HEK293 (cell line): ENCODE results near the gene GM2A.
"Not testable (repeated sequence)": the region's sequence is repeated elsewhere in the genome, so short reads cannot be mapped to it uniquely, and the experiment has no call there.

Experiments used
- CTCF ChIA-PET: fragments of 350-600 bp; formaldehyde crosslinking; extraction: SDS; loops from one replicate; lab custom pipeline; 2021; ENCODE audit warnings: antibody characterized with exemption; lab: Yijun Ruan, JAX
- POLR2A ChIA-PET: fragments of 300-600 bp; formaldehyde crosslinking; extraction: SDS; loops from one replicate; lab custom pipeline; 2020; ENCODE audit warnings: antibody characterized with exemption, inconsistent platforms; lab: Yijun Ruan, JAX
- H3K27ac ChIP-seq: fragments of 200-500 bp; sonication (Bioruptor generic); 2 replicates; pipeline ENCODE4 v1.5.1; 2014; ENCODE audit warnings: low read depth, low read length, control low read depth, inconsistent platforms; ENCODE audit errors: extremely low read depth
- H3K36me3 ChIP-seq, 2 experiments: fragments of 200-500 bp in 1 of 2; sonication (Bioruptor generic) in 1 of 2; 1 replicate in 1 of 2; 2 replicates in 1 of 2; pipeline ENCODE4 v1.5.1; 2014 to 2017; ENCODE audit warnings: inconsistent platforms in 2 of 2, low read length in 2 of 2; ENCODE audit not compliant: control insufficient read depth in 2 of 2, insufficient read depth in 1 of 2
- H3K4me1 ChIP-seq: fragments of 200-500 bp; sonication (Bioruptor generic); 2 replicates; pipeline ENCODE4 v1.5.1; 2014; ENCODE audit warnings: mild to moderate bottlenecking, low read length, inconsistent platforms; ENCODE audit not compliant: control insufficient read depth, insufficient read depth
- H3K4me3 ChIP-seq: 2 replicates; pipeline ENCODE4 v1.5.1; 2011; ENCODE audit warnings: low read depth, mild to moderate bottlenecking, control low read depth, low read length, moderate library complexity
- H3K9me3 ChIP-seq: fragments of 200-500 bp; sonication (Bioruptor generic); 2 replicates; pipeline ENCODE4 v1.5.1; 2014; ENCODE audit warnings: low read depth, low read length, inconsistent platforms; ENCODE audit not compliant: control insufficient read depth, insufficient read depth
- AEBP2 ChIP-seq: fragments of 450-650 bp; formaldehyde crosslinking; IDR thresholded peaks from 2 replicates; pipeline ENCODE4 v1.5.1; 2016; ENCODE audit warnings: missing biosample characterization, missing genetic modification characterization, borderline replicate concordance
- GFI1B ChIP-seq: fragments of 450-650 bp; formaldehyde crosslinking; IDR thresholded peaks from 2 replicates; pipeline ENCODE4 v1.5.1; 2016; ENCODE audit warnings: missing biosample characterization, missing genetic modification characterization
- GLIS2 ChIP-seq: fragments of 450-650 bp; formaldehyde crosslinking; IDR thresholded peaks from 2 replicates; pipeline ENCODE4 v1.5.1; 2016; ENCODE audit warnings: missing biosample characterization, missing genetic modification characterization
- KLF1 ChIP-seq: fragments of 450-650 bp; formaldehyde crosslinking; IDR thresholded peaks from 2 replicates; pipeline ENCODE4 v1.5.1; 2016; ENCODE audit warnings: missing biosample characterization, missing genetic modification characterization
- KLF10 ChIP-seq: fragments of 450-650 bp; IDR thresholded peaks from 2 replicates; pipeline ENCODE4 v1.5.1; 2018; ENCODE audit warnings: missing biosample characterization, mild to moderate bottlenecking, missing genetic modification characterization
- KLF16 ChIP-seq: fragments of 450-650 bp; formaldehyde crosslinking; IDR thresholded peaks from 2 replicates; pipeline ENCODE4 v1.5.1; 2017; ENCODE audit warnings: missing biosample characterization, missing genetic modification characterization
- MYNN ChIP-seq: fragments of 450-650 bp; formaldehyde crosslinking; IDR thresholded peaks from 2 replicates; pipeline ENCODE4 v1.5.1; 2016; ENCODE audit warnings: missing biosample characterization, missing genetic modification characterization, borderline replicate concordance
- PRDM1 ChIP-seq: fragments of 450-650 bp; formaldehyde crosslinking; IDR thresholded peaks from 2 replicates; pipeline ENCODE4; 2016; ENCODE audit warnings: missing biosample characterization, missing genetic modification characterization
- WT1 ChIP-seq: fragments of 450-650 bp; formaldehyde crosslinking; IDR thresholded peaks from 2 replicates; pipeline ENCODE4 v1.5.1; 2016; ENCODE audit warnings: missing biosample characterization, missing genetic modification characterization
- ZBTB7A ChIP-seq: fragments of 450-650 bp; formaldehyde crosslinking; IDR thresholded peaks from 2 replicates; pipeline ENCODE4 v1.5.1; 2016; ENCODE audit warnings: low read depth, missing biosample characterization, missing genetic modification characterization
- ZBTB8A ChIP-seq: fragments of 450-650 bp; formaldehyde crosslinking; IDR thresholded peaks from 2 replicates; pipeline ENCODE4 v1.5.1; 2016; ENCODE audit warnings: missing biosample characterization, missing genetic modification characterization
- ZFP3 ChIP-seq: fragments of 450-650 bp; formaldehyde crosslinking; IDR thresholded peaks from 2 replicates; pipeline ENCODE4 v1.5.1; 2016; ENCODE audit warnings: low read depth, missing biosample characterization, missing genetic modification characterization
- ZNF138 ChIP-seq: fragments of 450-650 bp; formaldehyde crosslinking; IDR thresholded peaks from 2 replicates; pipeline ENCODE4 v1.5.1; 2016; ENCODE audit warnings: missing biosample characterization, missing genetic modification characterization, borderline replicate concordance
- ZNF19 ChIP-seq: fragments of 450-650 bp; formaldehyde crosslinking; IDR thresholded peaks from 2 replicates; pipeline ENCODE4; 2016; ENCODE audit warnings: missing biosample characterization, missing genetic modification characterization, low read depth
- ZNF223 ChIP-seq: fragments of 450-650 bp; formaldehyde crosslinking; IDR thresholded peaks from 2 replicates; pipeline ENCODE4 v1.5.1; 2016; ENCODE audit warnings: missing biosample characterization, missing genetic modification characterization
- ZNF23 ChIP-seq: fragments of 450-650 bp; formaldehyde crosslinking; IDR thresholded peaks from 2 replicates; pipeline ENCODE4 v1.5.1; 2016; ENCODE audit warnings: missing biosample characterization, missing genetic modification characterization, borderline replicate concordance
- ZNF239 ChIP-seq: fragments of 450-650 bp; formaldehyde crosslinking; IDR thresholded peaks from 2 replicates; pipeline ENCODE4 v1.5.1; 2016; ENCODE audit warnings: missing biosample characterization, missing genetic modification characterization
- ZNF274 ChIP-seq, 2 experiments: fragments of 200-500 bp in 1 of 2; fragments of 450-650 bp in 1 of 2; sonication (Bioruptor generic) in 1 of 2; formaldehyde crosslinking in 1 of 2; IDR thresholded peaks; 2 replicates each; pipeline versions ENCODE4 v1.5.1 to v1.6.1; 2014 to 2016; ENCODE audit warnings: borderline replicate concordance in 1 of 2, inconsistent platforms in 1 of 2, low read length in 1 of 2, missing biosample characterization in 1 of 2, missing genetic modification characterization in 1 of 2
- ZNF292 ChIP-seq: fragments of 450-650 bp; formaldehyde crosslinking; IDR thresholded peaks from 2 replicates; pipeline ENCODE4 v1.5.1; 2016; ENCODE audit warnings: low read depth, missing biosample characterization, missing genetic modification characterization, borderline replicate concordance
- ZNF341 ChIP-seq: fragments of 450-650 bp; formaldehyde crosslinking; IDR thresholded peaks from 2 replicates; pipeline ENCODE4; 2016; ENCODE audit warnings: low read depth, missing biosample characterization, missing genetic modification characterization
- ZNF398 ChIP-seq: fragments of 450-650 bp; formaldehyde crosslinking; IDR thresholded peaks from 2 replicates; pipeline ENCODE4 v1.5.1; 2017; ENCODE audit warnings: missing biosample characterization, missing genetic modification characterization
- ZNF48 ChIP-seq: fragments of 450-650 bp; formaldehyde crosslinking; IDR thresholded peaks from 2 replicates; pipeline ENCODE4 v1.5.1; 2016; ENCODE audit warnings: missing biosample characterization, missing genetic modification characterization
- ZNF521 ChIP-seq: fragments of 450-650 bp; formaldehyde crosslinking; IDR thresholded peaks from 2 replicates; pipeline ENCODE4 v1.5.1; 2017; ENCODE audit warnings: missing biosample characterization, mild to moderate bottlenecking, missing genetic modification characterization
- ZNF580 ChIP-seq: fragments of 450-650 bp; formaldehyde crosslinking; IDR thresholded peaks from 2 replicates; pipeline ENCODE4 v1.5.1; 2016; ENCODE audit warnings: missing biosample characterization, missing genetic modification characterization
- ZNF585B ChIP-seq: fragments of 450-650 bp; formaldehyde crosslinking; IDR thresholded peaks from 2 replicates; pipeline ENCODE4 v1.5.1; 2016; ENCODE audit warnings: missing biosample characterization, missing genetic modification characterization
- ZNF600 ChIP-seq: fragments of 450-650 bp; formaldehyde crosslinking; IDR thresholded peaks from 2 replicates; pipeline ENCODE4 v1.5.1; 2016; ENCODE audit warnings: missing biosample characterization, missing genetic modification characterization
- ZNF624 ChIP-seq: fragments of 450-650 bp; formaldehyde crosslinking; IDR thresholded peaks from 2 replicates; pipeline ENCODE4 v1.5.1; 2017; ENCODE audit warnings: missing biosample characterization, missing genetic modification characterization
- ZNF660 ChIP-seq: fragments of 450-650 bp; IDR thresholded peaks from 2 replicates; pipeline ENCODE4 v1.5.1; 2018; ENCODE audit warnings: missing biosample characterization, mild to moderate bottlenecking, missing genetic modification characterization
- ZNF768 ChIP-seq: fragments of 450-650 bp; formaldehyde crosslinking; IDR thresholded peaks from 2 replicates; pipeline ENCODE4 v1.5.1; 2018; ENCODE audit warnings: missing biosample characterization, mild to moderate bottlenecking, missing genetic modification characterization

GM2A gene

DNA sequence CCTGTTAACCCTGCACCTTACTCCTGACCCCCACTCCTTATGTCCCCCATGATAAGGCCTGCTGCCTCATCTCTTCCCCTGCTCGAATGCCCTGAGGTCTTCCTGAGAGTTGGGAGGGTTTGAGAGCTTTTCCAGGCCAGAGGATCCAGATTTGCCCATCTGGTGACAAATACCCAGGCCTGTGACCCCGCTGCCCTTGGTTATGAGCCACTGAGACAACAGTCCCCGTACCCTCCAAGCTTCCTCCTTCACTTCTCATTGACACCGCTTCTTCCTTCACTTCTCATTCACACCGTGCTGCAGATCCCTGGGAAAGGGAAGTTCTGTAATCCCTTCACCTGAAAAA lies 593 bp downstream of the GM2A start:
- no peak overlapping the region; the same call in 1 of the 2 replicates for H3K27ac ChIP-seq

GRCh38 chr5:151254556-151254955 lies 1.6 kb downstream of the GM2A start:
- Histone ChIP-seq H3K9me3 (no peaks in the 10 kb centered on the region), H3K27ac (no peak overlapping the region), H3K4me1 (peaks cover 3% of the 10 kb centered on the region; the same call in 1 of the 2 replicates), H3K36me3 (no peaks in the 10 kb centered on the region), H3K4me3 (no peak overlapping the region)
- POLR2A ChIA-PET = no interaction called here
- TF ChIP-seq ZNF624 = no peak
- TF ChIP-seq MYNN = no peak
- no peak for TF ChIP-seq KLF10 (tag by site-specific recombination)
- no peak for TF ChIP-seq ZNF660 (tag by site-specific recombination)
- no peak for TF ChIP-seq AEBP2 (tag by site-specific recombination)
- TF ChIP-seq PRDM1 (tag by site-specific recombination) = no peak
- TF ChIP-seq ZNF239 = no peak
- TF ChIP-seq KLF1 = no peak
- TF ChIP-seq ZNF19 (tag by site-specific recombination) = no peak
- no peak for TF ChIP-seq ZNF600 (tag by site-specific recombination)
- no peak for TF ChIP-seq ZNF398 (tag by site-specific recombination)
- TF ChIP-seq ZBTB7A (tag by site-specific recombination) = no peak
- TF ChIP-seq ZNF292 (tag by site-specific recombination) = no peak
- TF ChIP-seq KLF16 (tag by site-specific recombination) = no peak
- no peak for TF ChIP-seq ZFP3 (tag by site-specific recombination)
- TF ChIP-seq ZNF138 (tag by site-specific recombination) = no peak
- no peak for TF ChIP-seq ZBTB8A (tag by site-specific recombination)
- no peak for TF ChIP-seq ZNF585B
- no peak for TF ChIP-seq GFI1B
- no peak for TF ChIP-seq ZNF23 (tag by site-specific recombination)
- CTCF ChIA-PET = no interaction called here

More for the DNA sequence above, 593 bp downstream of the GM2A start:
- Histone ChIP-seq H3K36me3 (no peaks in the 10 kb centered on the region), H3K4me3 (peak overlapping the region; percentile 52), H3K4me1 (peaks cover 3% of the 10 kb centered on the region; the same call in 1 of the 2 replicates), H3K9me3 (no peaks in the 10 kb centered on the region)
- TF ChIP-seq ZNF580 (no peak), KLF16 (tag by site-specific recombination) (no peak), ZNF274 (IDR thresholded peaks at IDR 0.05; ENCODE audit: low read length) (no peak), ZNF274 (tag by site-specific recombination; IDR thresholded peaks at IDR 0.05; ENCODE audit: borderline replicate concordance) (no peak), ZNF341 (tag by site-specific recombination) (no peak), ZNF48 (tag by site-specific recombination) (no peak), GLIS2 (no peak), ZNF223 (tag by site-specific recombination) (no peak), WT1 (tag by site-specific recombination) (no peak), ZNF768 (tag by site-specific recombination) (no peak), ZNF521 (no peak)
- ChIA-PET CTCF (interaction anchor here (0.6 to 1.2 kb wide), 2 partner anchors 13 to 29 kb away, joined by 3 to 4 read pairs; partner anchors contain the start of gene CCDC69), POLR2A (interaction anchor here (1.0 to 2.7 kb wide), 4 partner anchors 16 to 445 kb away, joined by 3 to 28 read pairs (median 4); partner anchors contain the start of gene CCDC69)

DNA sequence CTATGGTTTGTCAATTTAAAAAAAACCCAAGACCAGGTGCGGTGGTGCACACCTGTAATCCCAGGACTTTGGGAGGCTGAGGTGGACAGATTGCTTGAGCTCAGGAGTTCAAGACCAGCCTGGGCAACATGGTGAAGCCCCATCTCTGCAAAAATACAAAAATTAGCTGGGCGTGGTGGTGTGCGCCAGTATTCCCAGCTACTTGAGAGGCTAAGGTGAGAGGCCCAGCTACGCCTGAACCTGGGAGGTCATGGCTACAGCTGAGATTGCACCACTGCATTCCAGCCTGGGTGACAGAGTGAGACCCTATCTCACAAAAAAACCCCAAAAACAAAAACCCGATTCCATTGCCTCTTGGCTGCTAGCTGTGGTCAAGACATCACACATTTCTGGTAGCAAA lies 2.0 kb downstream of the GM2A start:
- POLR2A ChIA-PET, H3K4me3 ChIP-seq, H3K9me3 ChIP-seq, H3K36me3 ChIP-seq, H3K27ac ChIP-seq, CTCF ChIA-PET, H3K4me1 ChIP-seq: not testable (repeated sequence)
